Measurements from ENCODE around the gene ANP32B.

ANP32B gene

DNA sequence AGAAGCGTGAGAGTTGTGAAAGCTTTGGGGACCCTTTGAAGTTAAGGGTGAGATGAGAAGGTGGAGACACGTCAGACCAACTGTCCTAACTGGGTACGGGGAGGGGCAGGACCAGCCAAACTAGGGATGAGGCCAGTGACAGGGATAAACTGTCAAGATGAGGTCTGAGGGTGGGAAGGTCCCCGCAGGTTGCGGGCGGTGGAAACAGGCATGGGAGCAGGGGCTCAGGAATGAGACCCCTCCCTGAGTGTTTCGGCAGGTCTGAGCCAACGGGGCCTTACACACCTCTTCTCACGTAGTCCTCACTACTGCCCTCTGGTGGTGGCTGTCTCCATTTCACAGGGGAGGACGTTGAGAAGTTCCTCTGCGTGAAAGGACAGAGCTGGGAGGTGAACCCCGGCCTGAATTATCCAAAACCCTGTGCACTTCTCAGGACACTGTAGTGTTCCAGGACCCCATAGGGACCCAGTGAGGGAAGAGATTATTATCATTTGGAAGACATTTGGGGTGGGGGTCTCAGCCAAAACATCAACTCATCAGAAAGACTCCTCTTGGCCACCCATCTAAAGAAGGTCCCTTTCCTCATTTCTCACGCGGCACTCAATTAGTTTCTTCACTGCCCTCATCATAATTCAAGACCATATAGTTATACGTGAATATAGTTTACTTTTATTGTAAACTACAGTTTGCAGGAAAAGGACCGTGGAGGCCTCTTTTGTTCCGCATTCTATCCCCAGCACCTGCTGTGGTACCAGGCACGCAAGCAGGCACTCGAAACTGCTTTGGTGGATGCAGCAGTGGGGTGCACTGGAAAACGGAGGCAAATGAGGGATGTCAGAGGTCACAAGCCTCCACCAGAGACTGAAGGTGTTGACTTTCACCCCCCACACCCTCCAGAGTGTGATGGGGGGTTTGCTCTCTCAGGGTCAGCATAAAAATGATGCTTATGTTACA lies 51.7 kb downstream of the ANP32B start:
- DNase-seq, result peak; percentile 94

DNA sequence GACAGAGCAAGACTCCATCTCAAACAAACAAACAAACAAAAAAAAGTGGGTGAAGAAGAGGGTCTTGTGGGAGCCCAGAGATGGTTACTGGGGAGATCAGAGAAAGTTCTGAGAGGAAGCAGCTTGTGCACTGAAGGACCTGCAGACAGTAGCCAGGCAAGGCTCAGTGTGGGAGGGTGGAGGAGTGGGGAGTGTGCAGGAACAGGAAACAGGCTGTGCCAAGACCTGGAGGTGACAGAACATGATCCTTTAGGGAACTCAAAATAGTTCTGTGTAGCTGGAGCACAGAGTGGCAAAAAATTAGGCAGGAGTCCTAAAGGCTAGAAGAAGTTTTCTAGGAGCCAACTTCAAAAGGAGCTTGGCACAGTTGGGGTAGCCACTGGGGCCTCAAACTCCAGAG lies 54.2 kb downstream of the ANP32B start:
- DNase-seq, result no peak

- no peak for DNase-seq
Measured at GRCh38 chr9:98038958-98039357, 55.8 kb downstream of the ANP32B start.

DNA sequence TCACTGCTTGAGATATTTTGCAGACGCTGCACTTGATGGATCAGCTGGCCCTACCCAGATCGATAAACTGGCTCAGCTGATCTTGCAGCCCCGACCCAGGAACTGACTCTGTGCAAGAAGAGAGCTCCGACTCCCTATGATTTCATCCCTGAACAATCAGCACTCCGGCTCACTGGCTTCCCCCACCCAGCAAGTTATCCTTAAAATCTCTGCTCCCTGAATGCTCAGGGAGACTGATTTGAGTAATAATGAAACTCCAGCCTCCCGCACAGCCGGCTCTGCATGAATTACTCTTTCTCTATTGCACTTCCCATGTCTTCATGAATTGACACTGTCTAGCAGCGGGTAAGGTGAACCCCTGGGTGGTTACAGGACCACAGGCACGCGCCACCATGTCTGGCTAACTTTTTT lies 56.5 kb downstream of the ANP32B start:
- DNase-seq, result no peak

DNA sequence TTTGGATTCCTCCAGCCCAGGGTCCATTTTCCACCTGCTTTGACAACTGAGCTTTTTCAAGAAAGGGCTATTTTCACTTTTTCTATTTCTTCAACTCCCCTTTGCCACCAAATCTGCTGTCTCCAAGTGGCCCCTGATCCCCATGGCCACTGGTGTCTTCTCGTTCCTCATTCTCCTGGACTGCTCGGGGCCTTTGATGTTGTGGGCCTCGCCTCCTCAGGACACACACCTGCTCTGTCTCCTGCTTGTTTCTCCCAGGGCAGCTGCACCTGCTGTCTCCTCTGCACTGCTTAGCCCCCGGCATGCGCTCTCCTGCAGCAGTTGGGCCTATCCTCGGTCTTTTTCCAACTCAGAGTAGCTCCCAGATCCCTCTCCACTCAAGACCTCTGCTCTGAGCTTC lies 57.1 kb downstream of the ANP32B start:
- DNase-seq, result no peak

GRCh38 chr9:98043915-98044314 lies 60.8 kb downstream of the ANP32B start:
- DNase-seq, result no peak

DNA sequence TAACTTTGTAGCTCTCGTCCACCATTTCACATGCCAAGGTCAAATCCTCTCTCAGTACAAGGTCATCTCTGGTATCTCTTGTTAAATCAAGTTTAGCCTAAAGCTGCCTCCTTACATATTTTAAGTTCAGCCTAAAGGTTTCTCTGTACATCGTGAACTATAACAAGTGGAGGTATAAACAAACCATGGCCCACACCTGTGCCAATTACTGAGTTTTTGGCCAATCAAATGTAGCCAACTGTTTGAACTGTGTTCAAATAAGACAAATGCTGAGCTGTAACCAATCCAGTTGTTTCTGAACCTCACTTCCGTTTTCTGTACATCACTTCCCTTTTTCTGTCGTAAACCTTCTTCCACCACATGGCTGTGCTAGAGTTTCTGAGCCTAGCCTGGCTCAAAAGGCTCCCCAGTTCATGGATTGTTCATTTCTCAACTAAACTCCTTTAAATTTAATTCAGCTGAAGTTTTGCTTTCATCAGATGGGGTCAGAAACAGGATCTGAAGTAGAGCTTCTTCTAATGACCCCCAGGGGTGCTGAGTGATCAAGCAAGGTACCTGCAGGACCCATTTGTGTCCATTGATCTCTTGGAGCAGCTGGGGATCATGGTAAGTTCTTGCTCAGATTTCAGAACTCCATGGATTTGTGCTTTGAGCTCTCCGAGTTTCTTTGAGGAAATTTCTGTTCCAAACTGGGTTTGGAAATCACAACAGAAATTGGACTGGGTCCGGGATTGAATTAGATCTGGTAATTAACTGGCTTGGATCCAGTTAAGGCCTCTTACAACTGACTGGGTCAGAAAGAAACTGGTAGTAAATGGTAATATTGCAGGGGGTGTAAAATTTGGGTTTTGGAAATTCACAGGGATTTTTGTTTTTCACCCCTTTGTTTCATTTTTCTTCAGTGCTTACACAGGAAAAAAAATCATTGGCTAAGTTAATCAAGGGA lies 62.4 kb downstream of the ANP32B start:
- DNase-seq, result peak; percentile 35

GRCh38 chr9:98046180-98046543 lies 63.0 kb downstream of the ANP32B start:
- DNase-seq, result no peak

GRCh38 chr9:98047002-98047401 lies 63.9 kb downstream of the ANP32B start:
- no peak for DNase-seq

DNA sequence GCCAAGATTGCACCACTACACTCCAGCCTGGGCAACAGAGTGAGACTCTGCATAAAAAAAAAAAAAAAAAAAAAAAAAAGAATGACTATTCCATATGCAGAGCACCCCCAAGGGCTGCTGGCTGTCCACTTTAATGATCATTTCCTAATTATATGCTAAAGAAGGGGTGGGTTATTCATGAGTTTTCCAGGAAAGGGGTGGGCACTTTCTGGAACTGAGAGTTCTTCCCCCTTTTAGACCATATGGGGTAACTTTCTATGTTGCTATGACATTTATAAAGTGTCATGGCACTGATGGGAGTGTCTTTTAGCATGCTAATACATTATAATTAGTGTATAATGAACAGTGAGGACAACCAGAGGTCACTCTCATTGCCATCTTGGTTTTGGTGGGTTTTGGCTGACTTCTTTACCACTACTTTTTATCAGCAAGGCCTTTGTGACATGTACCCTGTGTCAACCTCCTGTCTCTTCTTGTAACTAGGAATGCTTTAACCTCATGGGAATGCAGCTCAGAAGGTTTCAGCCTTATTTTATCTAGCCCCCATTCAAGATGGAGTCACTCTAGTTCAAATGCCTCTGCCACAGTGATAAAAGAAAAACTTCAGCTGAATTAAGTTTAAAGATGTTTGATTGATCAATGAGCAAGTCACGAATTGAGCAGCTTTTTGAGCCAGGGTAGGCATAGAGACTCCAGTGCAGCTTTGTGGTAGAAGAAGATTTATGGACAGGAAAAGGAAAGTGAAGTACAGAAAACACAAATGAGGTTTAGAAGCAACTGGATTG lies 66.3 kb downstream of the ANP32B start:
- no peak for DNase-seq

GRCh38 chr9:98050351-98050750 lies 67.2 kb downstream of the ANP32B start:
- DNase-seq, result no peak

- DNase-seq, result no peak
Measured at GRCh38 chr9:98054376-98054951, 71.3 kb downstream of the ANP32B start.

DNA sequence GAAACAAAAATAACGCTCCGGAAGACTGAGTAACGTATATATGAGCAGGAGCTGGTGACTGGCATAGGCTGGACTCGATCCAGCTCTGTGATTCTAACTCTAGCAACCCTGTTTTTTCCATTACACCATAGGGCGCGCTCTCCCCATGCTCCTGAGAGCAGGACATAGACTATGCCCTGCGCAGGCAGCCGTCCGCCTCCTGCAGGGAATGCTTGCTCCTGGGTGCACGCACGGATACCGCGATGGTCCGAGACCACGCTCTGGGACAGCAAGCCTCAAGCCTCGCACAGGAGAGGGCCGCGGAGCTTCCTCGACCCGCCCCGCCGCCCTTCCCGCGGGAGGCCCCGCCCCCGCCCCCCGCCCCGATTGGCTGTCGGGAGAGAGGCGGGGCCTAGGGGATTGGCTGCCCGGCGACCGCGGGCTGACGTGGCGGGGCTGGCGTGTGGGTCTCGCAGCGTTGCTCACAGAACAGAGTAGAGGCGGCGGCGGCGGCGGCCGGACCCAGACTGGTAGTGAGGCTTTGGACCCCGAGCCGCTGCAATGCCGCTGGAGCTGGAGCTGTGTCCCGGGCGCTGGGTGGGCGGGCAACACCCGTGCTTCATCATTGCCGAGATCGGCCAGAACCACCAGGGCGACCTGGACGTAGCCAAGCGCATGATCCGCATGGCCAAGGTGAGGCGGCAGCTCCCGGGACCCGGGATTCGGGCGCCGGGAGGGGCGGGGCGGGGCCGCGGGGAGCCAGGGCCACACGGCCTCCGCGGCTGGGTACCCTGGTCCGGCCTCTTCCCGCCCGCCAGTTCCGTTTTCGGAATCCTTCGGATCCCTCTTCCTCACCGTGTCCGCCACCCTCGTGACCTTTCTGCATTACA lies 73.4 kb downstream of the ANP32B start, which contains the start of gene NANS:
NANS (plus strand) TSS at position 464 of the 869 bp plus-strand sequence; CDS start at position 541, 77 bp downstream.
- peak; percentile 92 for DNase-seq

GRCh38 chr9:98057138-98057799 lies 74.1 kb downstream of the ANP32B start:
- DNase-seq, result no peak

- DNase-seq, result no peak
Measured at GRCh38 chr9:98062161-98062560, 79.0 kb downstream of the ANP32B start.

- no peak for DNase-seq
Measured at GRCh38 chr9:98064623-98065392, 81.7 kb downstream of the ANP32B start.
